ENCODE data around the gene AKT3.
"Not testable (repeated sequence)": the region's sequence is repeated elsewhere in the genome, so short reads cannot be mapped to it uniquely, and the experiment has no call there.

AKT3 gene

GRCh38 chr1:243792401-243792800 is 57.6 kb downstream of the AKT3 start:
- H3K4me3 ChIP-seq (ENCODE audit: low read depth, low read length), result no peak overlapping the region
- TF ChIP-seq CTCF (IDR thresholded peaks at IDR 0.05; ENCODE audit: low read depth, low read length), result no peak
- H3K27ac ChIP-seq, result no peak overlapping the region
- no peaks in the 10 kb centered on the region for H3K27me3 ChIP-seq (ENCODE audit: insufficient read depth, low read depth, severe bottlenecking)
- no peaks in the 10 kb centered on the region; the same call in 1 of the 2 replicates for H3K36me3 ChIP-seq
- no peaks in the 10 kb centered on the region for H3K9me3 ChIP-seq (ENCODE audit: severe bottlenecking)
- no peak for DNase-seq

DNA sequence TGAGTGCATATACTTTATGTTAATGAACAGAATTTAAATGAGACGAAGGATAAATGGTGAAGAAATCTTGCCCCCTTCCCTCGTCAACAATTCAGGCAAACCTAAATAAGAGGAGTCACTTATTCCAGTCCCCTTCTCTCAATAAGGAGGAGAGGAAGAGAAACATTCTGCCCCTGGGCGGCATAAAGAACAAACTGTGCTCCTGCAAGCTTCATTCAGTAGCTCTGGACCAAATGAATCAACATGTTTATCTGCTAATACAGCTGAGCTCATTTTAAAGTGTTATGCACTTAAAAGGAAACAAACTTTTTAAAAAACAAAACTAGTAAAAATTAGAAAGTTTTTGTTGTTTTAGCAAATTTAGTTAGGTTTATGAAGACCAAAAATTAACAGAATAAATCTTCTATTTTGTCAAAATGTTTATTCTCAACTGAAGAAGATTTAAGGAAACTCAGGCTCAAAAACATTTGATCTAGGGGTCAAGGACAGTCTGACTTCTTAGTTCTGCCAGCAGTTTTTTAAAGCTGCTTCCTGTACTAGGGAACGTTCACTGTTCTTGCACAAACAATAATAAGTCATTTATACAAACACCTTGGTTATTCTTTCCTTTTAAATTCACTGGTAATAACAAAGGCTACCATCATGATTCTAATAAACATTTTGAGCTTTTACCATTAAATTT is 58.3 kb downstream of the AKT3 start:
- H3K27me3 ChIP-seq (ENCODE audit: insufficient read depth, low read depth, severe bottlenecking), result no peaks in the 10 kb centered on the region
- DNase-seq, result no peak
- no peak for TF ChIP-seq CTCF (IDR thresholded peaks at IDR 0.05; ENCODE audit: low read depth, low read length)

DNA sequence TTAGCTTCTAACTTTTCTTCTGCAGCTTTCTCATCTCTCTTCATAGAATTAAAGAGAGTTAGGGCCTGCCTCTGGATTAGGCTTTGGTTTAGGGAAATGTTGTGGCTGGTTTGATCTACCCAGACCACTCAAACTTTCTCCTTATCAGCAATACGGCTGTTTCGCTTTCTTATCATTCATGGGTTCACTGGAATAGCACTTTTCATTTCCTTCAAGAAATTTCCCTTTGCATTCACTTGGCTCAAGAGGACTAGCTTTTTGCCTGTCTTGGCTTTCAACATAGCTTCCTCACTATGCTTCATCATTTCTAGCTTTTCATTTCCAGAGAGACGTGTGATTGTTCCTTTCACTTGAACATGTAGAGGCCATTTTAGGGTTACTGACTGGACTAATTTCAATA is 59.6 kb downstream of the AKT3 start:
- no peak overlapping the region for H3K4me3 ChIP-seq (ENCODE audit: low read depth, low read length)
- no peak for TF ChIP-seq CTCF (IDR thresholded peaks at IDR 0.05; ENCODE audit: low read depth, low read length)
- DNase-seq, result no peak
- peaks cover 2% of the 10 kb centered on the region for H3K36me3 ChIP-seq
- H3K27ac ChIP-seq, result no peak overlapping the region
- no peaks in the 10 kb centered on the region for H3K27me3 ChIP-seq (ENCODE audit: insufficient read depth, low read depth, severe bottlenecking)
- H3K9me3 ChIP-seq (ENCODE audit: severe bottlenecking), result no peaks in the 10 kb centered on the region

More for the DNA sequence above, 58.3 kb downstream of the AKT3 start:
- Histone ChIP-seq H3K27ac (no peak overlapping the region), H3K4me3 (ENCODE audit: low read depth, low read length) (no peak overlapping the region), H3K36me3 (no peaks in the 10 kb centered on the region; the same call in 1 of the 2 replicates), H3K9me3 (ENCODE audit: severe bottlenecking) (no peaks in the 10 kb centered on the region)

DNA sequence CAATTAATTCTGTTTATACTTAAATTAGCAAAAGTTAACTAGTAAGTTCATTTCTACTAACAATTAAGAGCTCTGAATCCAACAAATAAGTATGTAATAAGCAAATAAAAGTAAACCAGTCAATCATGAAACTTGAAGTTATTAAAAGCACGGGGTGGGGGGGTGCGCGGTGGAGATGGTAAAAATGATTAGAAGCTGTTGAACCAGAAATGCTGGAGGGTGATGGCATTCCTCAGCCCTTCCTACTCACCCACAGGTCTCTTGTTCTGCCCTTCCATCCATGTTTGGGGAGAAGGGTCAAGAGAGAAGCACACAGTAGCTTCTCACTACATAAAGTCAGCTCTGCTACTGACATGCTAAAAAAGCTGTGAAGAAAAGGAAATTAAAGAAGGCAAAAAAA is 63.5 kb downstream of the AKT3 start:
- no peak for TF ChIP-seq CTCF (IDR thresholded peaks at IDR 0.05; ENCODE audit: low read depth, low read length)

GRCh38 chr1:243784506-243784905 is 65.5 kb downstream of the AKT3 start:
- H3K4me3 ChIP-seq (ENCODE audit: low read depth, low read length), result no peak overlapping the region
- H3K27ac ChIP-seq, result no peak overlapping the region
- no peak for DNase-seq
- no peaks in the 10 kb centered on the region for H3K27me3 ChIP-seq (ENCODE audit: insufficient read depth, low read depth, severe bottlenecking)
- H3K36me3 ChIP-seq, result peaks cover 2% of the 10 kb centered on the region
- no peaks in the 10 kb centered on the region for H3K9me3 ChIP-seq (ENCODE audit: severe bottlenecking)
- TF ChIP-seq CTCF (IDR thresholded peaks at IDR 0.05; ENCODE audit: low read depth, low read length), result no peak

More for the DNA sequence above, 63.5 kb downstream of the AKT3 start:
- H3K36me3 ChIP-seq, result peaks cover 2% of the 10 kb centered on the region
- no peak overlapping the region for H3K4me3 ChIP-seq (ENCODE audit: low read depth, low read length)
- no peaks in the 10 kb centered on the region for H3K9me3 ChIP-seq (ENCODE audit: severe bottlenecking)
- H3K27ac ChIP-seq, result no peak overlapping the region
- no peak for DNase-seq
- no peaks in the 10 kb centered on the region for H3K27me3 ChIP-seq (ENCODE audit: insufficient read depth, low read depth, severe bottlenecking)

- Histone ChIP-seq H3K4me3 (ENCODE audit: low read depth, low read length) (no peak overlapping the region), H3K36me3 (peaks cover 2% of the 10 kb centered on the region), H3K27me3 (ENCODE audit: insufficient read depth, low read depth, severe bottlenecking) (no peaks in the 10 kb centered on the region), H3K9me3 (ENCODE audit: severe bottlenecking) (no peaks in the 10 kb centered on the region), H3K27ac (no peak overlapping the region)
- TF ChIP-seq CTCF (IDR thresholded peaks at IDR 0.05; ENCODE audit: low read depth, low read length), result no peak
- no peak for DNase-seq
Measured at GRCh38 chr1:243783714-243784113, 66.3 kb downstream of the AKT3 start.

GRCh38 chr1:243772361-243773050 is 77.5 kb downstream of the AKT3 start:
- H3K27me3 ChIP-seq (ENCODE audit: insufficient read depth, low read depth, severe bottlenecking); DNase-seq; H3K9me3 ChIP-seq (ENCODE audit: severe bottlenecking); H3K36me3 ChIP-seq; H3K27ac ChIP-seq; H3K4me3 ChIP-seq (ENCODE audit: low read depth, low read length): not testable (repeated sequence)
